ENCODE results near the gene ZNF750. TPM values are rescaled to one million over a fixed set of nuclear protein-coding genes. Genes with fewer than 3 reads are reported as not detected.

ZNF750 gene
- total RNA-seq, 1 experiment from 2014 or later, result not detected

GRCh38 chr17:82822281-82822680 lies 17.5 kb downstream of the ZNF750 start:
- Histone ChIP-seq H3K36me3 (ENCODE audit: insufficient read depth, low read length, poor library complexity, severe bottlenecking) (peaks cover 30% of the 10 kb centered on the region), H3K4me3 (ENCODE audit: low read depth, low read length, poor library complexity, severe bottlenecking) (no peak overlapping the region), H3K9me3 (ENCODE audit: low read depth, low read length, poor library complexity, severe bottlenecking) (peaks cover 9% of the 10 kb centered on the region), H3K27me3 (replicated peaks; ENCODE audit: insufficient read depth, low read depth, low read length, poor library complexity) (no peaks in the 10 kb centered on the region), H3K27ac (ENCODE audit: low read depth, low read length, poor library complexity, severe bottlenecking) (no peak overlapping the region), H3K4me1 (ENCODE audit: insufficient read depth, low read length, poor library complexity, severe bottlenecking) (no peaks in the 10 kb centered on the region)
- no TSS peak for BruUV-seq (replicated peaks)
- ChIA-PET CTCF (no interaction called here), POLR2A (ENCODE audit: low non-redundant PET) (no interaction called here)
- TF ChIP-seq CTCF (conservative IDR thresholded peaks at IDR 0.05; ENCODE audit: low read depth, low read length) (no peak), EZH2 (IDR thresholded peaks at IDR 0.05; ENCODE audit: borderline replicate concordance, low read depth, low read length, poor library complexity, severe bottlenecking) (no peak)
- intact Hi-C loops (cut with micrococcal nuclease; ENCODE audit: unreplicated experiment), result no loop called here
- no peak for DNase-seq (ENCODE audit: low spot score)

GRCh38 chr17:82821554-82821953 lies 18.3 kb downstream of the ZNF750 start:
- H3K36me3 ChIP-seq (ENCODE audit: insufficient read depth, low read length, poor library complexity, severe bottlenecking), result peaks cover 37% of the 10 kb centered on the region
- H3K27me3 ChIP-seq (replicated peaks; ENCODE audit: insufficient read depth, low read depth, low read length, poor library complexity), result no peaks in the 10 kb centered on the region
- no peak for TF ChIP-seq EZH2 (IDR thresholded peaks at IDR 0.05; ENCODE audit: borderline replicate concordance, low read depth, low read length, poor library complexity, severe bottlenecking)
- no peak for TF ChIP-seq CTCF (conservative IDR thresholded peaks at IDR 0.05; ENCODE audit: low read depth, low read length)
- CTCF ChIA-PET, result no interaction called here
- no peak overlapping the region for H3K4me3 ChIP-seq (ENCODE audit: low read depth, low read length, poor library complexity, severe bottlenecking)
- no TSS peak for BruUV-seq (replicated peaks)
- no peak overlapping the region for H3K27ac ChIP-seq (ENCODE audit: low read depth, low read length, poor library complexity, severe bottlenecking)
- POLR2A ChIA-PET (ENCODE audit: low non-redundant PET), result no interaction called here
- DNase-seq (ENCODE audit: low spot score), result no peak
- intact Hi-C loops (cut with micrococcal nuclease; ENCODE audit: unreplicated experiment), result no loop called here
- peaks cover under 1% of the 10 kb centered on the region for H3K4me1 ChIP-seq (ENCODE audit: insufficient read depth, low read length, poor library complexity, severe bottlenecking)
- H3K9me3 ChIP-seq (ENCODE audit: low read depth, low read length, poor library complexity, severe bottlenecking), result peaks cover 9% of the 10 kb centered on the region

- H3K36me3 ChIP-seq (ENCODE audit: insufficient read depth, low read length, poor library complexity, severe bottlenecking), result peaks cover 37% of the 10 kb centered on the region
- intact Hi-C loops (cut with micrococcal nuclease; ENCODE audit: unreplicated experiment), result no loop called here
- no peak overlapping the region for H3K27ac ChIP-seq (ENCODE audit: low read depth, low read length, poor library complexity, severe bottlenecking)
- no TSS peak for BruUV-seq (replicated peaks)
- POLR2A ChIA-PET (ENCODE audit: low non-redundant PET), result no interaction called here
- no peak overlapping the region for H3K4me3 ChIP-seq (ENCODE audit: low read depth, low read length, poor library complexity, severe bottlenecking)
- no peak for DNase-seq (ENCODE audit: low spot score)
- H3K4me1 ChIP-seq (ENCODE audit: insufficient read depth, low read length, poor library complexity, severe bottlenecking), result peaks cover 10% of the 10 kb centered on the region
- peaks cover 9% of the 10 kb centered on the region for H3K9me3 ChIP-seq (ENCODE audit: low read depth, low read length, poor library complexity, severe bottlenecking)
- CTCF ChIA-PET, result no interaction called here
- no peaks in the 10 kb centered on the region for H3K27me3 ChIP-seq (replicated peaks; ENCODE audit: insufficient read depth, low read depth, low read length, poor library complexity)
- TF ChIP-seq EZH2 (IDR thresholded peaks at IDR 0.05; ENCODE audit: borderline replicate concordance, low read depth, low read length, poor library complexity, severe bottlenecking), result no peak
- TF ChIP-seq CTCF (conservative IDR thresholded peaks at IDR 0.05; ENCODE audit: low read depth, low read length), result no peak
Measured at GRCh38 chr17:82820278-82821251, 19.3 kb downstream of the ZNF750 start.
